ENCODE results near the gene MUC20. TPM values are rescaled to one million over a fixed set of nuclear protein-coding genes. Genes with fewer than 3 reads are reported as not detected.
A peak's percentile ranks its signal among the peaks of the same experiment; 100 is the strongest.
"Not testable (repeated sequence)": the region's sequence is repeated elsewhere in the genome, so short reads cannot be mapped to it uniquely, and the experiment has no call there.

MUC20 gene
- total and polyA plus RNA-seq, 5 donors, result 0.86 to 4.8 (median 1.7) TPM

DNA sequence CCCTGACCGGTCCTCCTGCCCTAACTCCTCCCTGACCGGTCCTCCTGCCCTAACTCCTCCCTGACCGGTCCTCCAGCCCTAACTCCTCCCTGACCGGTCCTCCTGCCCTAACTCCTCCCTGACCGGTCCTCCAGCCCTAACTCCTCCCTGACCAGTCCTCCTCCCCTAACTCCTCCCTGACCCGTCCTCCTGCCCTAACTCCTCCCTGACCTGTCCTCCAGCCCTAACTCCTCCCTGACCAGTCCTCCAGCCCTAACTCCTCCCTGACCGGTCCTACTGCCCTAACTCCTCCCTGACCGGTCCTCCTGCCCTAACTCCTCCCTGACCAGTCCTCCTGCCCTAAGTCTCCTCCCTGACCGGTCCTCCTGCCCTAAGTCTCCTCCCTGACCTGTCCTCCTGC is 7.6 kb upstream of the MUC20 start:
- DNase-seq; H3K4me1 ChIP-seq (ENCODE audit: control insufficient read depth, insufficient read depth, low read length); intact Hi-C loops (cut with DNase I); H3K4me3 ChIP-seq (ENCODE audit: low read length); ATAC-seq; H3K9me3 ChIP-seq (ENCODE audit: control insufficient read depth, low read length); H3K27me3 ChIP-seq (ENCODE audit: control insufficient read depth, insufficient read depth); H3K27ac ChIP-seq (ENCODE audit: low read length): not testable (repeated sequence)
- WGBS, result 28% methylated on average over 8 of the region's 9 CpGs

DNA sequence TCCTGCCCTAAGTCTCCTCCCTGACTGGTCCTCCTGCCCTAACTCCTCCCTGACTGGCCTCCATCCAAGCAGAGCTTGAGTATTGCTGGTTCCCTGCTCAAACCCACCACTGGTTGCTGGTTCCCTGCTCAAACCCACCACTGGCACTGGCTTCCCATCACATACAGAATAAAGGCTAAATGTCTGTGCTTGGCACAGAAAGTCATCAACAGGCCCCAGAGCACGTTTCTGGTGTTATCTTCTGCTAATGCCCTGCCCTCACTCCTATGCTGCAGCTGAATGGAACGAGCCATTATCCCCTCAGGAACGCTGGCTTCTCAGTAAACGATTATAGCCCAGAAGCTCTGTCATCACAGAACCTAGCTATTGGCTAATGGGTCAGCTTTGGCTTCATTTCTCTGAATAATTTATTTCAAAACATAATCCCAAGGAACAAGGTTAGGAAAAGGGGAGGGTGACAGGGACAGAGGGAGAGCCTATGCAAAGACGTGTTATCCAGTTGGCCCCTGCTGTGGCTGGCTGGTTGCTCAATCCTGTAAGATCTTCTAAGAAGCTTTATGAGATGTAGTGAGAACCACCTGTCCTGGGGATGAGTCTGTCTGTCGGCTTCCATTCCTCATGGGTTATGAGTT is 6.3 kb upstream of the MUC20 start:
- Histone ChIP-seq H3K27ac (ENCODE audit: low read length) (no peak overlapping the region), H3K4me3 (ENCODE audit: low read length) (no peak overlapping the region), H3K9me3 (ENCODE audit: control insufficient read depth, low read length) (no peaks in the 10 kb centered on the region), H3K4me1 (ENCODE audit: control insufficient read depth, insufficient read depth, low read length) (no peaks in the 10 kb centered on the region), H3K27me3 (ENCODE audit: control insufficient read depth, insufficient read depth) (no peaks in the 10 kb centered on the region)
- DNase-seq, result peak in 2 of 3 donors; percentile 57 to 75
- 77% methylated on average over 6 of the region's 6 CpGs for WGBS
- intact Hi-C loops (cut with DNase I), result no loop called here
- ATAC-seq, result peak; percentile 35 to 67

DNA sequence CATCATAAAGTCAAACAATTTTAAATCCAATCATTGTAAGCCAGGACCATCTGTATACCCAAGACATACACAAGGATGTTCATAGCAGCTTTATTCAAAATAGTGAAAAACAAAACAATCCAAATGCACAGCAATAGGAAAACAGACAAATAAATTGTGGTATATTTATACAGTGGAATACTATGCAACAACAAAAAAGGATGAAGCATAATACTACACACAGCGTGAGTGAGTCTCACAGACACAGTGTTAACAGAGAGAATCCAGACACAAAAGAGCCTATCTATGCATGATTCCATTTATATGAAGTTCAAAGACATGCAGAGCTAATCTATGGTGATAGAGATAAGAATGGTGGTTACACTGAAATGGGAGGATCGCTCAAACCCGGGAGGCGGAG is 5.6 kb upstream of the MUC20 start:
- ATAC-seq, result no peak

DNA sequence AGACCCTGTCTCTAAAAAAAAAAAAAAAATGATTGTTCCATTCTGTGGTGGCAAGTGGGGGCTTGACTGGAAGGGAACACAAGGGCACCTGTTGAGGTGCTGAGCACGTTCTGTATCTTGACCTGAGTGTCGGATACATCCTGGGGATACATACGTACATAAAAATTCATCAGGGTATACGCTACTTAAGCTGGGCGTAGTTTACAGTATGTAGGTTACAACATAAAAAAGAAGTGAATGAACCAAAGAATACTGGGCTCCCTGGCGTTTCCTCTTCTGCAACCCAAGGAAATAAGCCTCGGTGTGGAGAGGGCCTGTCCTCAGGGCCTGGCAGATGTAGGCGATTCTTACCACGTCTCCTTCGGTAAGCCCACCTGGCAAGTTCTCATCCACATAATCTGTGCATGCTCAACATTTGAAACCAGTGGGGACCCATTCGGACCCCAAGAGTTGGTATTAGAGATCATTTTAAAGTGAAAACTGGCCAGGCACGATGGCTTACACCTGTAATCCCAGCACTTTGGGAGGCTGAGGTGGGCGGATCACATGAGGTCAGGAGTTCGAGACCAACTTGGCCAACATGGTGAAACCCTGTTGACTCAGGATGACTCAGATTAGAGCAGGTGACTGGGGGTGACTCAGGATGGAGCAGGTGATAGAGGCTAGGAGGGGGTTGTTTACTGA is 5.1 kb upstream of the MUC20 start:
- no peaks in the 10 kb centered on the region for H3K27me3 ChIP-seq (ENCODE audit: control insufficient read depth, insufficient read depth)
- no peaks in the 10 kb centered on the region for H3K4me1 ChIP-seq (ENCODE audit: control insufficient read depth, insufficient read depth, low read length)
- DNase-seq, result no peak
- 86% methylated on average over 14 of the region's 14 CpGs for WGBS
- no peak overlapping the region for H3K4me3 ChIP-seq (ENCODE audit: low read length)
- no peaks in the 10 kb centered on the region for H3K9me3 ChIP-seq (ENCODE audit: control insufficient read depth, low read length)
- intact Hi-C loops (cut with DNase I), result no loop called here
- H3K27ac ChIP-seq (ENCODE audit: low read length), result no peak overlapping the region
- ATAC-seq, result peak in 1 of 2 donors; percentile 11

More for the DNA sequence above, 5.6 kb upstream of the MUC20 start:
- DNase-seq, result no peak
- H3K4me1 ChIP-seq (ENCODE audit: control insufficient read depth, insufficient read depth, low read length), result no peaks in the 10 kb centered on the region
- 60% methylated on average over 4 of the region's 4 CpGs for WGBS
- H3K27ac ChIP-seq (ENCODE audit: low read length), result no peak overlapping the region
- H3K27me3 ChIP-seq (ENCODE audit: control insufficient read depth, insufficient read depth), result no peaks in the 10 kb centered on the region
- no peaks in the 10 kb centered on the region for H3K9me3 ChIP-seq (ENCODE audit: control insufficient read depth, low read length)
- H3K4me3 ChIP-seq (ENCODE audit: low read length), result no peak overlapping the region
- intact Hi-C loops (cut with DNase I), result no loop called here

DNA sequence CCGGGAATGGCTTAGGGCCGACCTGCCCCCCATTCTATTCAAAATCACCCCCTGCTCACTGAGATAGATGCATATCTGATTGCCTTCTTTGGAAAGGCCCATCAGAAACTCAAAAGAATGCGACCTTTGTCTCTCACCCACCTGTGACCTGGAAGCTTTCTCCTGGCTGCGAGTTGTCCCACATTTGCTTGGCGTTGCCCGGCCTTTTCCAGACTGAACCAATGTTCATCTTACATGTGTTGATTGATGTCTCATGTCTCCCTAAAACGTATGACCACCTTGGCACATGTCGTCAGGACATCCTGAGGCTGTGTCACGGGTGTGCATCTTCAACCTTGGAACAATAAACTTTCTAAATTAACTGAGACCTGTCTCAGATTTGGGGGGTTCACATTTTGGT is 3.4 kb upstream of the MUC20 start:
- ATAC-seq, result no peak
- Histone ChIP-seq H3K27ac (ENCODE audit: low read length) (no peak overlapping the region), H3K9me3 (ENCODE audit: control insufficient read depth, low read length) (no peaks in the 10 kb centered on the region), H3K4me3 (ENCODE audit: low read length) (no peak overlapping the region), H3K27me3 (ENCODE audit: control insufficient read depth, insufficient read depth) (no peaks in the 10 kb centered on the region), H3K4me1 (ENCODE audit: control insufficient read depth, insufficient read depth, low read length) (no peaks in the 10 kb centered on the region)
- 73% methylated on average over 9 of the region's 9 CpGs for WGBS
- intact Hi-C loops (cut with DNase I), result no loop called here
- no peak for DNase-seq

DNA sequence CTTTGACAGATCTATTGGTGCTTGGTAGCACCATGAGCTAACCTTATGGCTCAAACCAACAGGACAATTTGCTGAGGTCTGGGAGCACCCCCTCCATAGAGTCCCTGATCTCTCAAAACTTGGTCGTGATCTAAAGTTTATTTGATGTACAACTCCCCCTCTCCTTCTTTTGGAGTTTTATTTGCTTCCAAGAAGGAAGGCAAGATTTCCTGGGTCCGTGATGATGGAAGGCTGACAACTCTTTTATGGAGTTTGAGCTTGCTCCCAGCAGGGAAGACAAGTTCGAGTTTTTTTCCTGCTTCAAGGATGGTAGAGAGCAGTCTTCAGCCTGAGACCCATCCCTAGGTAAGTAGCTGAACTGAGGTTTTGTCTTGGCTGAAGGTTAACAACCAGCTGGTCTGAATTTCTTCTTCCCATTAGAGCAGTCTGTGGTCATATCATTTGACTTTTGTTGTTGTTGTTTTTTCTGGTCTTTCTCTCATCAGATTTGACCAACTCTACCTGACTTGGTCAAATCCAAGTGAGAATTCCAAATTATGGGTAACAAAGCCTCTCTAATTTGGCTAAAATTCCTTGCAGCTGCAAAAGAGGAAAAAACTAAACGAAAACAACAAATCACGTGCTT is 2.8 kb upstream of the MUC20 start:
- 68% methylated on average over 5 of the region's 5 CpGs for WGBS
- Histone ChIP-seq H3K4me1 (ENCODE audit: control insufficient read depth, insufficient read depth, low read length) (no peaks in the 10 kb centered on the region), H3K4me3 (ENCODE audit: low read length) (no peak overlapping the region), H3K27me3 (ENCODE audit: control insufficient read depth, insufficient read depth) (no peaks in the 10 kb centered on the region), H3K9me3 (ENCODE audit: control insufficient read depth, low read length) (no peaks in the 10 kb centered on the region), H3K27ac (ENCODE audit: low read length) (no peak overlapping the region)
- DNase-seq (no peak), ATAC-seq (no peak)
- intact Hi-C loops (cut with DNase I), result no loop called here

DNA sequence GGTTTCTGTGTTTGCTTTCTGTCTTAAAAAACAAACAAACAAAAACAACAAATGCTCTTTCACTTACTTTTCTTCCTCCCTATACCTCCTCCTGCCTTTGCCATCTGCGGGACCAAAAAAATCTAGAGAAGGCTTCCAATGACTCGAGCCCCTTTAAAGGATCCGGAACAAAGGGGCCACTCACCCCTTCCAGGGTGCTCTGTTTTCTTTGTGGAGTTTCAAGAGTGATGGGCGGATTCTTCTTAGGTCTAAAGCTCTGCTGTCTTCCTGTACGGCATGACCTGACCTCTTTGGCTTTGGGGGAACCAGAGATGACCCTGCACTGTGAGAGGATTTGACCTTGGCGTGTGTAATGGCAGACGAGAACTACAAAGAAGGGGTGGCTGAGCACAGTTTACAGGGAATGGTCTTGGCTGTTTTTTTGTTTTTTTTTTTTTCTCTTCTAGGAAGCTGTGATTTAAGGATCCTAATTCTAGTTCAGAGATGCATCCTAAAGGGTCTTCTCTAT is 2.2 kb upstream of the MUC20 start:
- H3K27ac ChIP-seq (ENCODE audit: low read length), result no peak overlapping the region
- no peak overlapping the region for H3K4me3 ChIP-seq (ENCODE audit: low read length)
- no peaks in the 10 kb centered on the region for H3K4me1 ChIP-seq (ENCODE audit: control insufficient read depth, insufficient read depth, low read length)
- 61% methylated on average over 7 of the region's 7 CpGs for WGBS
- no peaks in the 10 kb centered on the region for H3K9me3 ChIP-seq (ENCODE audit: control insufficient read depth, low read length)
- ATAC-seq (no peak), DNase-seq (no peak)
- intact Hi-C loops (cut with DNase I), result no loop called here
- no peaks in the 10 kb centered on the region for H3K27me3 ChIP-seq (ENCODE audit: control insufficient read depth, insufficient read depth)

DNA sequence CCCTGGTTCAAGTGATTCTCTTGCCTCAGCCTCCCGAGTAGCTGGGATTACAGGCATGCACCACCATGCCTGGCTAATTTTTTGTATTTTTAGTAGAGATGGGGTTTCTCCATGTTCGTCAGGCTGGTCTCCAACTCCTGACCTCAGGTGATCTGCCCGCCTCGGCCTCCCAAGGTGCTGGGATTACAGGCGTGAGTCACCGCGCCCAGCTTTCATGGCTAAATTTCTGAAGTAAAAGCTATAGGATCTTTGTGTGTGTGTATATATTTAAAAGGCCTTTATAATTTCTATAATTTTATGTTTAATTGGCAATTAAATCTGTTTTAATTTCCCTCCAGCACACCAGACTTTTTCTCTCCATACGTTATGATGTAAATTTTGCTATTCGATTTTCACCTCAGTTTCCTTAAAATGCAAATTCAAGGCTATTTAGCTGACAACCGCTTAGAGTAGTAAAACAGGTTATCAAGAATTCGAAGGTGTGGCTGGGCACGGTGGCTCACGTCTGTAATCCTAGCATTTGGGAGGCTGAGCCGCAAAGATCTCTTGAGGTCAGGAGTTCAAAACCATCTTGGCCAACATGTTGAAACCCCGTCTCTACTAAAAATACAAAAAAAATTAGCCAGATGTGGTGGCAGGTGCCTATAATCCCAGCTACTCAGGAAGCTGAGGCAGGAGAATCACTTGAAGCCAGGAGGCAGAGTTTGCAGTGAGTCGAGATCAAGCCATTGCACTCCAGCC is 1.1 kb upstream of the MUC20 start:
- not testable (repeated sequence) for ATAC-seq; H3K27ac ChIP-seq (ENCODE audit: low read length); H3K4me3 ChIP-seq (ENCODE audit: low read length); H3K4me1 ChIP-seq (ENCODE audit: control insufficient read depth, insufficient read depth, low read length); DNase-seq; H3K9me3 ChIP-seq (ENCODE audit: control insufficient read depth, low read length); H3K27me3 ChIP-seq (ENCODE audit: control insufficient read depth, insufficient read depth)
- WGBS, result 92% methylated on average over 16 of the region's 16 CpGs
- intact Hi-C loops (cut with DNase I), result loop anchor here in 1 of 4 donors (10.0 kb wide), 1 partner anchor 105 kb away; no protein-coding TSS in a partner anchor

DNA sequence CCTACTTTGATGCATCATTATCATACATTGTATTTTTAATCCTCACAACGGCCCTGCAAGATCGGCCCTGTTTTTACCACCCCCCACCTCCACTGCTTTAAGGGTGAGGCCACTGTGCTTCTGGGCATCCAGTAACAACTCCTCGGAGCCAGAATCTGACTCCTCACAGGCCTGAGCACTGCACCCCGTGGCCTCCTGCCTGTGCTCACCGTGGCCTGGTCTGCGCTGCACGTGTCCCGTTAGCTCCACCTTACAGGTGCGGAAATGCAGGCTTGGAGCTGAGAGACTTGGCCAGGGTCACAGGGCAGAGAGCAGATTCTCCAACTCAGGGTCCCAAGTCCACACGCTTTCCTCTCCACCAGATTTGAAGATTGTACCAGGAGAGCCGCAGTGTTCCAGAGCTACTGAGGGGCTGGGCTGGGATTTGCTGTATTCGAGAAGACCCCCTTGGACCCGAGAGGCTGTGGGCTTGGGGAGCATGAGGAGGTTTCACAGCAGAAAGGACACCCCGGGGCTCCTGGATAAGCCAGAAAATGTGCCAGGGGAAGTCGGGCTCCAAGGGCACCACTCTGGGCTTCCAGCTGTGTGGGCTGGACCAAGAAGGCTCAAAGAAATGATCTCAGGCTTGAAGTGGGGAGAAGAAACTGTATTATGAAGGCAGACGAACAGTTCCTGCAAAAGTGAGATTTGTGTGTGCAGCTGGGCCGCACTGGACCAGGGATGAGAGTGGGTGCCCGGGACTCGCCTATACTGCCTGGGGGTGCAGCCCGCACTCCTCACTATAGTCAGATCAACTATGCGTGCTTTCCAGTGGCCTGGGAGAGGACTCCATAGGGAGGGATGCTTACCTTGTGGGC is 1.6 kb downstream of the MUC20 start:
- intact Hi-C loops (cut with DNase I), result loop anchor here in 1 of 4 donors (10.0 kb wide), 1 partner anchor 108 kb away; no protein-coding TSS in a partner anchor
- H3K27ac ChIP-seq (ENCODE audit: low read length); DNase-seq; H3K9me3 ChIP-seq (ENCODE audit: control insufficient read depth, low read length); H3K4me3 ChIP-seq (ENCODE audit: low read length); H3K27me3 ChIP-seq (ENCODE audit: control insufficient read depth, insufficient read depth); H3K4me1 ChIP-seq (ENCODE audit: control insufficient read depth, insufficient read depth, low read length): not testable (repeated sequence)
- 84% methylated on average over 18 of the region's 21 CpGs for WGBS
- ATAC-seq, result peak in 1 of 2 donors; percentile 23

DNA sequence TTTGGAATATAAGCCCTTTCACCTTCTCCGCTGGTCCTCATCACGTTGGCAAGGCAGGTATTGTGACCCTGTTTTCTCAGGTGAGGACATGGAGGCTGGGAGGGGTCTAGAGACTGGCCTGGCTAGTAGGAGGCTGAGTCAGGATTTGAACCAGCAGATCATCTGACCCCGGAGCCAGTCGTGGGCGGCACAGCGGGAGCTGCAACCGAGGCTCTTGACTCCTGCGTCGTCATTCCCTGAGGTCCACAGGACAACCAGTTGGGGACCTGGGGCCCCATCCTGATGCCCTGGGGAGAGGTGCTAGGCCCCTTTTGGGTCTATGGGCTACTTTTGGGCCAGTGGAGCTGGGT is 2.2 kb downstream of the MUC20 start:
- H3K4me1 ChIP-seq (ENCODE audit: control insufficient read depth, insufficient read depth, low read length); H3K9me3 ChIP-seq (ENCODE audit: control insufficient read depth, low read length); H3K27ac ChIP-seq (ENCODE audit: low read length); ATAC-seq; H3K27me3 ChIP-seq (ENCODE audit: control insufficient read depth, insufficient read depth); H3K4me3 ChIP-seq (ENCODE audit: low read length); DNase-seq: not testable (repeated sequence)
- intact Hi-C loops (cut with DNase I), result loop anchor here in 1 of 4 donors (10.0 kb wide), 1 partner anchor 108 kb away; no protein-coding TSS in a partner anchor
- WGBS, result 70% methylated on average over 7 of the region's 9 CpGs
